NOMO-1 (cell line): ENCODE data around the gene IQCF6.
A peak's percentile ranks its signal among the peaks of the same experiment; 100 is the strongest.
"Not testable (repeated sequence)": the region's sequence is repeated elsewhere in the genome, so short reads cannot be mapped to it uniquely, and the experiment has no call there.

Source experiments
- DNase-seq, 2 experiments: peaks; one replicate each; lab custom pipeline; 2025; ENCODE audit not compliant: unreplicated experiment in 2 of 2; lab: John Stamatoyannopoulos, UW

IQCF6 gene

GRCh38 chr3:51779137-51779536 is at the start of gene IQCF6:
IQCF6 (minus strand) TSS chr3:51779237; CDS start chr3:51779224, 13 bp downstream.
- DNase-seq: no peak

- DNase-seq: no peak
Measured at GRCh38 chr3:51828297-51828696, 49.3 kb upstream of the IQCF6 start.

GRCh38 chr3:51819709-51820406 is 40.8 kb upstream of the IQCF6 start:
- DNase-seq: no peak

GRCh38 chr3:51819151-51819550 is 40.1 kb upstream of the IQCF6 start:
- no peak for DNase-seq

GRCh38 chr3:51817375-51817774 is 38.3 kb upstream of the IQCF6 start:
- DNase-seq: no peak

- no peak for DNase-seq
Measured at GRCh38 chr3:51816723-51817122, 37.7 kb upstream of the IQCF6 start.

- no peak for DNase-seq
Measured at GRCh38 chr3:51815614-51816013, 36.6 kb upstream of the IQCF6 start.

- no peak for DNase-seq
Measured at GRCh38 chr3:51814034-51814433, 35.0 kb upstream of the IQCF6 start.

- no peak for DNase-seq
Measured at GRCh38 chr3:51813539-51813938, 34.5 kb upstream of the IQCF6 start.

- no peak for DNase-seq
Measured at GRCh38 chr3:51808934-51809333, 29.9 kb upstream of the IQCF6 start.

GRCh38 chr3:51802106-51802703 is 23.2 kb upstream of the IQCF6 start:
- DNase-seq: no peak

GRCh38 chr3:51800750-51801125 is 21.7 kb upstream of the IQCF6 start:
- no peak for DNase-seq

GRCh38 chr3:51799879-51800749 is 21.1 kb upstream of the IQCF6 start:
- peak; percentile 15 to 70 for DNase-seq

GRCh38 chr3:51798411-51798963 is 19.4 kb upstream of the IQCF6 start:
- no peak for DNase-seq

GRCh38 chr3:51796854-51797253 is 17.8 kb upstream of the IQCF6 start:
- no peak for DNase-seq

- DNase-seq: no peak
Measured at GRCh38 chr3:51794206-51794605, 15.2 kb upstream of the IQCF6 start.

- no peak for DNase-seq
Measured at GRCh38 chr3:51792206-51792605, 13.2 kb upstream of the IQCF6 start.

GRCh38 chr3:51789437-51789836 is 10.4 kb upstream of the IQCF6 start:
- DNase-seq: no peak

- not testable (repeated sequence) for DNase-seq
Measured at GRCh38 chr3:51787576-51787975, 8.5 kb upstream of the IQCF6 start.

- no peak for DNase-seq
Measured at GRCh38 chr3:51786267-51786666, 7.2 kb upstream of the IQCF6 start.

- DNase-seq: no peak
Measured at GRCh38 chr3:51778554-51778953, 483 bp downstream of the IQCF6 start.
